DND-41 (cell line): ENCODE results near the gene GLOD5.

Experiments
- CTCF ChIP-seq: IDR thresholded peaks from 2 replicates; pipeline ENCODE4 v1.5.1; 2012; ENCODE audit warnings: borderline replicate concordance, low read length, moderate library complexity, mild to moderate bottlenecking; ENCODE audit not compliant: poor library complexity, severe bottlenecking; ENCODE audit errors: extremely low read depth
- EZH2 ChIP-seq: IDR thresholded peaks from 3 replicates; pipeline ENCODE4 v1.6.1; 2012; ENCODE audit warnings: borderline replicate concordance, low read depth, mild to moderate bottlenecking, moderate library complexity, low read length, inconsistent platforms; ENCODE audit not compliant: severe bottlenecking

GRCh38 chrX:48772602-48773001, 11.1 kb downstream of the GLOD5 start:
- TF ChIP-seq CTCF (no peak), EZH2 (no peak)
